ENCODE measurements around the gene ETS1.

Gene ETS1

GRCh38 chr11:128422576-128423370 lies 164.6 kb downstream of the ETS1 start:
- DNase-seq, result no peak

GRCh38 chr11:128421577-128422330 lies 165.6 kb downstream of the ETS1 start:
- DNase-seq, result no peak

GRCh38 chr11:128420951-128421350 lies 166.4 kb downstream of the ETS1 start:
- no peak for DNase-seq

GRCh38 chr11:128420265-128420664 lies 167.1 kb downstream of the ETS1 start:
- DNase-seq, result no peak

GRCh38 chr11:128419012-128419767 lies 168.2 kb downstream of the ETS1 start:
- DNase-seq, result no peak

- no peak for DNase-seq
Measured at GRCh38 chr11:128417607-128418324, 169.6 kb downstream of the ETS1 start.

GRCh38 chr11:128416976-128417375 lies 170.4 kb downstream of the ETS1 start:
- no peak for DNase-seq

- DNase-seq, result no peak
Measured at GRCh38 chr11:128415539-128415938, 171.8 kb downstream of the ETS1 start.

GRCh38 chr11:128412847-128413791 lies 174.2 kb downstream of the ETS1 start:
- no peak for DNase-seq

- DNase-seq, result no peak
Measured at GRCh38 chr11:128411812-128412211, 175.5 kb downstream of the ETS1 start.

- no peak for DNase-seq
Measured at GRCh38 chr11:128411150-128411549, 176.2 kb downstream of the ETS1 start.

GRCh38 chr11:128409476-128409875 lies 177.9 kb downstream of the ETS1 start:
- DNase-seq, result no peak
